ENCODE measurements around the gene NLN.
"Not testable (repeated sequence)": the region's sequence is repeated elsewhere in the genome, so short reads cannot be mapped to it uniquely, and the experiment has no call there.

NLN gene

GRCh38 chr5:65866837-65867521, 145.0 kb downstream of the NLN start:
- no peak overlapping the region for H3K4me3 ChIP-seq (ENCODE audit: low read depth, low read length)
- DNase-seq (ENCODE audit: low read depth): no peak
- TF ChIP-seq CTCF (IDR thresholded peaks at IDR 0.05; ENCODE audit: low read depth, low read length) (no peak), POLR2A (IDR thresholded peaks at IDR 0.05; ENCODE audit: extremely low read depth, insufficient read length) (no peak), MYC (IDR thresholded peaks at IDR 0.05; ENCODE audit: low read depth, low read length) (no peak), MAX (IDR thresholded peaks at IDR 0.05; ENCODE audit: low read depth, low read length) (no peak)

GRCh38 chr5:65867542-65868195, 145.7 kb downstream of the NLN start:
- no peak overlapping the region for H3K4me3 ChIP-seq (ENCODE audit: low read depth, low read length)
- DNase-seq (ENCODE audit: low read depth): no peak
- TF ChIP-seq MAX (IDR thresholded peaks at IDR 0.05; ENCODE audit: low read depth, low read length) (no peak), MYC (IDR thresholded peaks at IDR 0.05; ENCODE audit: low read depth, low read length) (no peak), CTCF (IDR thresholded peaks at IDR 0.05; ENCODE audit: low read depth, low read length) (no peak), POLR2A (IDR thresholded peaks at IDR 0.05; ENCODE audit: extremely low read depth, insufficient read length) (no peak)

GRCh38 chr5:65868509-65868908, 146.5 kb downstream of the NLN start:
- no peak for DNase-seq (ENCODE audit: low read depth)
- TF ChIP-seq CTCF (IDR thresholded peaks at IDR 0.05; ENCODE audit: low read depth, low read length) (no peak), MAX (IDR thresholded peaks at IDR 0.05; ENCODE audit: low read depth, low read length) (no peak), POLR2A (IDR thresholded peaks at IDR 0.05; ENCODE audit: extremely low read depth, insufficient read length) (no peak), MYC (IDR thresholded peaks at IDR 0.05; ENCODE audit: low read depth, low read length) (no peak)
- no peak overlapping the region for H3K4me3 ChIP-seq (ENCODE audit: low read depth, low read length)

GRCh38 chr5:65871182-65871581, 149.2 kb downstream of the NLN start:
- no peak overlapping the region for H3K4me3 ChIP-seq (ENCODE audit: low read depth, low read length)
- DNase-seq (ENCODE audit: low read depth): no peak
- no peak for TF ChIP-seq MYC (IDR thresholded peaks at IDR 0.05; ENCODE audit: low read depth, low read length)

- not testable (repeated sequence) for H3K4me3 ChIP-seq (ENCODE audit: low read depth, low read length); DNase-seq (ENCODE audit: low read depth)
Measured at GRCh38 chr5:65871776-65872175, 149.8 kb downstream of the NLN start.

GRCh38 chr5:65873181-65873750, 151.3 kb downstream of the NLN start:
- no peak for TF ChIP-seq POLR2A (IDR thresholded peaks at IDR 0.05; ENCODE audit: extremely low read depth, insufficient read length)
- TF ChIP-seq MAX (IDR thresholded peaks at IDR 0.05; ENCODE audit: low read depth, low read length): no peak
- no peak for TF ChIP-seq MYC (IDR thresholded peaks at IDR 0.05; ENCODE audit: low read depth, low read length)
- TF ChIP-seq CTCF (IDR thresholded peaks at IDR 0.05; ENCODE audit: low read depth, low read length): no peak
- H3K4me3 ChIP-seq (ENCODE audit: low read depth, low read length): no peak overlapping the region
- no peak for DNase-seq (ENCODE audit: low read depth)
